ENCODE data around the gene RAMP1.

RAMP1 gene

GRCh38 chr2:237877576-237878307 lies 18.3 kb downstream of the RAMP1 start:
- DNase-seq = no peak

DNA sequence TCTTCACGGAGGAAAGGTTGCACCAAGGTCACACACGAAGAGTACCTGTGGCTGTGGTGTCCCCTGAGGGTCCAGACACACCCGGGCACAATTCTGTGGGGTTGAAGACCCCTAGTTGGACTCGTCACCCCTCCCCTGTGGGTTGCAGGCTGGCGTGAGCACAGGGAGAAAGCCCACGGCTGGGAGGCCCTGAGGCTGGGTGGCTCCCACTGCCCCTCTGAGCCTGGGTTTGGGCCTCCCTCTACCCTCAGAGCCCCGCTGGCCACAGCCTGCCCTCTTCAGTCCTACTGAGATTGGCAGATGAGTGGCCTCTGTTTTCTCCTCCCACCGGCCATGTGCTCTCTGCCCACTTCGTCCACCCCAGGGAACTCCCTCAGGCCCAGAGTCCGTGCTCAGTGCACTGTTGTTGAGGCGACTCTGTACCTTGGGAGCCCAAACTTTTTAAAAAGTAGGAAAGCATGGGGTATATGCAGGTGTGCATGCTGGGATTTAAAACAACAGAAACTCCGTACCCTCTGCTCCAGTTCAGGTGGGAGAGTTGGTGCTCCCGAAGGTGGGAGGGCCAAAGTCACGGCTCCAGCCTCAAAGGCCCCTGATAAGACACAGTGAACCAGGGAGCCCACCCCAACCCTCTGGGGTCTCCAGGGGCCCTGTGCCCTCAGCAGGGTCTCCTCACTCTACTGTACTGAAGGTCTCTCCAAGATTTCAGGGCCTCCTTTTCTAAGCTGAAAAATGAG lies 19.1 kb downstream of the RAMP1 start:
- no peak for DNase-seq

GRCh38 chr2:237879058-237879430 lies 19.6 kb downstream of the RAMP1 start:
- no peak for DNase-seq

DNA sequence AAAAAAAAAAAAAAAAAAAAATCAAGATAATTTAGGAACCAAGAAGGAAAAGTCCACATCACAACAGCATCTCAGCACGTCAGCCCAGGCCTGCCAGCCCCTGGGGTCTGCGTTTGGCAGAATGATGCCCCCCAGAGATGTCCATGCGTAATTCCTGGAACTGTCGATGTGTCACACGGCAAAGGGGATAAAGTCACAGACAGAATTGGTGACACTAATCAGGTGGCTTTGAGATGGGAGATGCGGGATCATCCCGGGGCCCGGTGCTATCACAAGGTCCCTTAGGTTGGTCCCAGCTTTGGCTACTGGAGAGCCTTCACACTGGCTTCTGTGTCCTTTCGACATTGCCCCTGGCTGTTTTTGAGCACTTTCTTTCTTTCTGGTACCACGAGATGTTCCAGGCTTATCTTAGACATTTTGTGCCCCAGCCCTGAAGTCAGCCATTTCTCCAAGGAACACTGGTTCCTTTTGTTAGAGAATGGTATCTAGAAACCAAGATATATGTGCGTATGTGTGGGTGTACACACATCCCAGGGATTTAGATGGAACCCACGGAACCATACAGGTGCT lies 20.7 kb downstream of the RAMP1 start:
- DNase-seq = no peak

DNA sequence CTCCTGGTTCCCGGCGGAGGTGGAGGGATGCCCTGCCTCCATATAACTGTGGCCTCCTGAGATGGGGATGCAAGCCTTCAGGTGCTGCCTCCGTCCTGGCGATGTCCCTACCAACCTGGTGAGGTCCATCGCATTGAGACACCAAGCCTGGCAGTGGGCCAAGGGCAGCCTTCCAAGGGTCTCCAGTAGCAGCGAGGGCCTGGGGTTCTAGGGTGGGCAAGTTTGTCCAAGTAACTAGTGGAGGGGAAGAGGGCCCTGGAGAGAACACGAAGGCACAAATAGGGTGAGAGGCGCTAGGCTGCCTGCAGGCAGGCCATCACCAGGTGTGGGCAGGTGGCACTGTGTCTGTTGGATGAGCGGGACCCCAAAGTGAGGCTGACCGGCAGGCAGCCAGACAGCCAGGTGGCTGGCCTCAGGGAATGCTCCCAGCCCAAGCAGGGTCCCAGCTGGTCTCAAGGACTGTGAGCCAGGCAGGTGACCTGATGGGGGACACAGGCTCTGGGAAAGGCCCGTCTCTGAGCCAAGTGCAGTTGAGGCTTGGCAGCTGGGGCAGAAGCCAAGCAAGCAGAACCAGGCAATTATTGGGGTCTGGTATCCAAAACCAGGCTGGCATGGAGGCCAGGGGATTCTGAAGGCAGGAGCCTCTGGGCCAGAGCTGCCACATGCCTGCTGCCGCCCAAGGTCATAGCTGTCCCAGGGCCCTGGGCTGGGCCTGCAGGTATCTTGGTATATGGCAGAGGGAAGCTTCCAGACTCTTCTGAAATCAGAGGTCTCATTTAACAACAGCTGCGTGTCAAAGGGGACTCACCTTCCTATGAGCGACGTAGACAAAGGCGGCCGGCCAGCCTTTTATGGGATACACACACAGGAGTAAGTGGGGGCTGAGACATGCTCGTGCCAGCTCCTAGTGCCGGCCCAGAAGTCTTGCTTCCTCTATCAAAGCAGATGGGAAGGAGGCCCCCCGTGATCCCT lies 23.4 kb downstream of the RAMP1 start:
- no peak for DNase-seq

GRCh38 chr2:237883951-237884446 lies 24.6 kb downstream of the RAMP1 start:
- no peak for DNase-seq

DNA sequence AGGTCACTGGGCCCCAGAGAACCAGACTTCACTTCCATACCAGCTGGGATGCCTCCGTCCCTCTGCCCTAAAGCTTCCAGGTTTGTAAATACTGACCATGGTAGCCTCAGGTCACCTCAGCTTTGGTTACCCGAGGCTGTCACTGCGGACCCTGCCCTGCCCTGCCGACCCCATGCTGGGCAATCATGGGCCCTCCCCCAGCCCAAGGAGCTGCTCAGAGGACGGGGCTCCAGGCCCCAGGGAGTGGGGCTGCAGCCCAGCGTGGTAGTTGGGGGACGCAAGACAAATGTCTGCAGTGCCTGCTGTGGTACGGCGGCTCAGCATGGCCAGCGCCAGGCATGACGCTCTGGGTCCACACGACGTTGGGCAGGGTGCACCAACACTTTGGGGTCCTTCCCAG lies 25.3 kb downstream of the RAMP1 start:
- DNase-seq = no peak

DNA sequence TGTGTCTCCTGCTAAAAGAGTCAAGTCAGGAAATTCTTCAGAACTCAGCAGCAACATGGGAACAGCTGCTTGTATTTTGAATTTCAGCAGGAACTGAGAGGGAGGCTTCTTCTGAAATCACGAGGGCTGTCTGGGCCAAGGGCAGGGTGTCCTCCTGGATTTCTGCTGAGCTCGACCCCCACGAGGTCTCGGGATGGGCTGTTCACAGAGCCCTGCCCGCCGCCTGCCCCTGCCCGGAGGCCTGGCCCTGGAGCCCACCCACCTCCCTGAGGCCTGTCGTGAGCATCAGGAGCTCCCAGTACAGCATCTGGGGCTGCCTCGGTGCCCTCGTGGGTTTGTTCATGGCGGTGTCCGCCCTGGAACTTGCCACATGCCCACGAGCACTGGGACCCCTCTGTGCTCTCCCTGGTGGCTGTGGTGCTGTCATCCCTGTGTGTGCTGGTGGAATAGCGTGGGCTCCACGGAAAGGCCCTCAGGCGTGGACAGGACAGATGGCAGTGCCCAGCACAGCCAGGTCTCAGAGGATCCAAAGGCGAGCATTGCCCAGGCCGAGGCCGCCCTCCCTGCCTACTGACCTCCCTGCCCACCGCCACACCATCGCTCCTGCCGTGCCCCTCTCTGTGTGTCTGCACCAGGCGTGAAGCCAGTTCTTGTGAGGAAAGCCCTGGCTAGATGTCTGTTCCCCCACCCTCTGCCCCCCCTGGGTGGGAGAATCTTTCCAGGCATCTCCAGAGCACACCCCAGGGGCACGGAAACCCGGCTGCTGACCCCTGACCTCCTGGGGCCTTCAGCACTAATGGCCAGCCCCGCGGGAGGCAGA lies 25.9 kb downstream of the RAMP1 start:
- no peak for DNase-seq

DNA sequence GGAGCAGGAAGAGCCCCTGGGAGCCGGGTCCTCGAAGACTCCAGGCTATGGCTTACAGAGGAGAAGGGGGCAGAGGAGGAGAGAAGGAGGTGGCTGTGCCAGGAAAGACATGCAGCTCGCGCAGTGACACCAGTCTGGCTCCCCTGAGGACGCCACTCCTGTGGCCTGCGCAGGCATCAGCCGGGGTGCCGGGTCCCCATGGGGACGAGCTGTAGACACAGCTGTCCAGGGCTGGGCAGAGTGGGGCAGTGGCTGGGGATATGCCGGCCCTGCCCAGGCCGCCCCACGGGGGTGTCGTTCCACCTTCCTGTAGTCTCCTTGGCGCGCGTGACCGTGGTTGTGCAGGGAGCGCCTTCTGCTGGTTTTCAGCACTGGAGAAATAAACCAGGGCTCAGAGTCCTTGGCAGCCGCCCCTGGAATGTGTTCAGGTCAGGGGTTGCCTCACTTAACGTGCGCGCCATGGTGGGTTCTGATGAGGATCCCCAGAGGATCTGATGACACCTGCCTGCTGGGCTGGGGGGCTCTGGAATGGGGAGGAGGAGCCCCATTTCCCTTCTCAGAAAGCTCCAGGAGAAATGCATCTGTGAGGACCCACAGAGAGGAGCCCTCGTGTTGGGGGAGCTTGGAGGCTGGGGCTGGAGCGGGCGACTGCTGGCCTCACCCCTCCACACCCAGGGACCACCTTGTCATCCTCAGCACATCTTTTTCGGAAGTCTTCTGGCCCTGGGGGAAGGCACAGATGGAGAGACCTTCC lies 26.7 kb downstream of the RAMP1 start:
- no peak for DNase-seq

DNA sequence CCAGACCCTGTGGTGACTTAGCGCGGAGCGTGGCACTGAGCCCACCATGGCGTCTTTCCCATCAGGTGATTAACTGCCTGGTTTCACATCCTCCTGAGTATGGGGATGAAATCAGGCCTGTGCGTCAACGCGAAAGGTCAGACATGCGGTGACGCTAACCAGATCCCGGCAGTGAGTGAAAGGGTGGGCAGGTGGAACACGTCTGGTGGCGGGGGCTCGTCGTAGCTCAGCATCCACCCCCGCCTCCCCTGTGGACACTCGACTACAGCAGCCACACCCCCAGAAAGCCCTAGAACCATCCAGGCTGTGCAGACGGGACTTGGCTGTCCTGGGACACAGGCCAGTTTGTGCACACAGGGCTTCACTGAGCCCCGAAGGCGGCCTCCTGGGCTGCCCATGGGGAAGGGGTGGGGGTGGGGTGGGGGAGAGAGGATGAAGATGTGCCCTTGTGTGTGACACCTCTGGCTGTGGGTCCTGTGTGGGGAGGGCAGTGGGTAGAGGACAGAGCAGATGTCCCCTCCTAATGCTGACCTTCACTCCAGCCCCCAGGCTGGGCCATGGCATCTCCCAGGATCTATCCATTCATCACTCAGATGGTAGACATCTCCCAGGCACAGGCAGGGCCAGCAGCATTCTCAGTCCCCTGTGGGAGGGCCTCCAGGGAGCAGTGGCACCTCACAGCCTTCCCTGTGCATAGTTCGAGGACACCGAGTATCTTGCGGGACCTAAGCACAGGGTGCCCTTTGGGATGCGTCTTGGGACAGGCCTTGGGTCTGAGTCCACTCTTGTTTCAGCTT lies 27.5 kb downstream of the RAMP1 start:
- no peak for DNase-seq

GRCh38 chr2:237888389-237888788 lies 29.0 kb downstream of the RAMP1 start:
- no peak for DNase-seq

DNA sequence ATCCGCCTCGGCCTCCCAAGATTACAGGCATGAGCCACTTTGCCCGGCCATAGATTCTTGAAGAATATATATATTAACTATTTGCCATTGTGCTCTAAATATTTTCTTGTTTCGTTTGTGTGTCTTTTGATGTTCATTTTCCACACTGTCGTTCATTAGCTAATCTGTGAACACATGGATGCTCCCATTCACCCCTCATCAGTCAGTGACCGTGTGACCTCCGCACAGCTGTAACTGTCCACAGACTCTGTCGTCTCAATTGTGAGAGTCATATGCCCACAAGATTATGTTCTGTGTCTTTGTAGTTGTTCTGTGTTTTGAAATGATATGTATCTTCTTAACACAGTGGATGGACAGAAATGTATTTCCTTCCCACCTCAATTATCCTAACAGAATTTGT lies 29.6 kb downstream of the RAMP1 start:
- no peak for DNase-seq

DNA sequence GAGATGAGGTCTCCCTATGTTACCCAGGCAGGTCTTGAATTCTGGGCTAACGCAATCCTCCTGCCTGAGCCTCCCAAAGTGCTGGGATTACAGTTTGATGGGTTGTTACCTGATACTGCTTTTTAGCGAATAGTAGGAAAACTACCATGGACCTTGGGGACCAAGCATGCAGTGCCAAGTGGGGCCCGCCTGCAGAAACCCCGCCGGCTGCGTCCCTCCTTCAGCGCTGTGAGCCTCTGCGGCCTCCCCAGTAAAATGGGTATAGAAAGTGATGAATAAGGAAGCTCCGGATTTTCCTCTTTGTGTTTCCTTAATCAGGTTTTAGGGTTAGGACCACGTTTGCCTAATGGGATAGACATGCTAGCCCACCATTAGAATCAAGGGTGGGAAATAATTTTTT lies 30.4 kb downstream of the RAMP1 start:
- DNase-seq = no peak

DNA sequence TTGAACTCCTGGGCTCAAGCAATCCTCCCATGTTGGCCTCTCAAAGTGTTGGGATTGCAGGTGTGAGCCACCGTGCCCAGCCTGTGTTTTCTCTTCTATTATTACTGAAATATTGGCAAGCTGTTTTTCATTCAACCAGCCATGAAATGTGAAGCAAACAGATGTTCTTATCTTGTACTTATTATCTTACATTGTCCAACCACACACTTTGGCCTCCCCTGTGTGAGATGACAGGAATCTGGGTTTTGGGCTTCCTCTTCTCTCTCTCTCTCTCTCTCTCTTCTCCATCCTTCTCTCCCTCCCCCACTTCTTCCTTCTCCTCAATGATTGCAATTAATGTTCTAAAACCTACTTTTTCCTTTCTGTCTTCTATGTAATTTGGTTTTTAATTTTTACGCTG lies 33.1 kb downstream of the RAMP1 start:
- DNase-seq = no peak

GRCh38 chr2:237892984-237893595 lies 33.7 kb downstream of the RAMP1 start:
- no peak for DNase-seq

DNA sequence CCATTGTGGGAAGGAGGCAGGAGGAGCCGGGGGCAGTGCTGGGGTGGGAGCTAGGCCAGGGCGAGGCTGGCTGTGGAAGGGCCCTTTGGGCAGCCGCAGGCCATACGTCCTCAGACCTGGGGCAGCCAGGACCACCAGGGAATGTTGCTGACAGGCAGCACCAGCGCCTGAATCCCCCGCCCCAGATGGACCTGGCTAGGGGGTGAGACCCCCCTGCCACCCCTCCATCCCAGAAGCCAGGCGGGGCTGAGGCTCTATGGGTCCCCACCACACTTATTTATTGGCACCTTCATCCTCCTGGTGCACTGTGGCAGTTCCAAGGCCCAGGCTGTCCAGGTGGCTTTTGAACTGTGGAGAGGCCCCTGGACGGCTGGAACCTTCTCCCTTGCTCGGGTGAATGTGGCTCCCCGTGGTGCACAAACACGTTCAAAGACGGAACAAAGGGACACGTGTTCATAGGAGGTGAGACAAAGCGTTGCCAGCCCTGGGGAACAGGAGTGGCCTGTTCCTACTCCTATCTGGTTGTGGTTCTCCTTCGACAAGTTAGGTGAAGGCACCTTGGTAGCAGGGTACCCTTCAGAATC lies 35.1 kb downstream of the RAMP1 start:
- DNase-seq = no peak

DNA sequence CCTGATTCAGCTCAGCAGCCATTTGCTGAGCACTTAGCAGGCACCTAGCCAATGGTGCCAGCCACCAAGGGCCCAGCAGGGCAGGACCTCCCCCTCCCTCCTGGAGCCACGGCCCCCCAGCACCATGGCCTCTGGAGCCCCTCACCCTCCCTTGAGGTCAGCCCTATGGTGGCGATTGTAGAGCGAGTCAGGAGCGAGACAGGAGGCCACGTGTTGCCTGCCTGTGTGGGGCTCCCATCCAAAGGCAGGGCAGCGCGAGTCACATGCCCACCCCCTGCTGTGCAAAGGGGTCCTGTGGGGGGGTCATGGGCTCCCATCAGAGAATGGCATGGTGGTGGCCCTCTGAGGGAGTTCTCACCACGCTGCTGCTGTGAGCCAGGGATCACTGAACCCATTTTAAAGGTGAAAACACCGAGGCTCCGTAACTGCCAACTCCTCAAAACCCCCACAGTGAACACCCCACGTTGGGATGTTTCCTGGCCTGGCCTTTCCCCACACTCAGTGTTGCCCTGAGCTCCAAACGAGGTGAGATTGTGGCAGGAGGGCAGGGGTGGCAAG lies 35.6 kb downstream of the RAMP1 start:
- DNase-seq = no peak

DNA sequence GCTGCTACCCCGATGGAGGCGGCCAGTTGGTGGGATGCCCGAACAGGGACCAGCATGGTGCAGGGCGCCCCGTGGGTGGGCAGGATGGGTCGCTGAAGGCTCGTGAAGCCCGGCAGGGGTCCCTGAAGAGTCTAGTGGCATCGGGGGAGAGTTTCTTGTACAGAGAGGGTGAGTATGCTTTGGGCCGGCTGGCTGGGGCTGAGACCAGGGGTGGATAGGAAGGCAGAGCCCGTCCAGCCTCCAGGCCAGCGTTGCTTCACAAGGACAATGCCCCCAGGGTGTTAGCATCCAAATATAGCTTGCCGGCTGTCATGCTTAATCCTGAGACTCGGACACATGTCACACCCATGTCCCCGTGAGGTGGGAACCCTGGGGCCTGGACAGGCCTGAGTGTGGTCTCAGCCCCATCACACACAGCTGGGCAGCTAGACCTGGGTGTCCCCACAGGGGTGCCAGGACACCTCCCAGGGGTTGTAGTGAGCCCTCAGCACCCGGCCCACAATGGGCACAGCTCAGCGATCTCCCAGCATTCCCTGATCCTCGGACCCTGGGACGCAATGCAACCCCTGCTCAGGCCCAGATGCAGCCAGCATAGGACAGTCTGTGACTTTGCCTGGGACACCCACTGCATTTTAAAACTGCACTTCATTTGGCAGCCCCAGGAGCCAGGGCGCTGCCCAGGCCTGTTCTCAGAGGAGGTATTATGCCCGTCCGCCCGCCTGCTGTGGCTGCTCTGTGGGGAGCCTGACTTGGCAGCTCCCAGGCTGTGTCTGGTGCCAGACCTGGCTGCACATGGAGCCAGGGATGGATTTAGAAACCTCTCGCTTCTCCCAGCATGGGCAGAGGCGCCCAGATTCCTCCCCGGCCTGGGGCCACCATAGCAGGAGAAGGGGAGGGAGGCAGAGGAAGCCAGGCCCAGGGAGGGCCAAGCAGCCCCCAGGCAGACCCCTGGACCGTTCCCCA lies 36.4 kb downstream of the RAMP1 start:
- DNase-seq = no peak
